ENCODE data around the gene MED13L.

Gene MED13L

DNA sequence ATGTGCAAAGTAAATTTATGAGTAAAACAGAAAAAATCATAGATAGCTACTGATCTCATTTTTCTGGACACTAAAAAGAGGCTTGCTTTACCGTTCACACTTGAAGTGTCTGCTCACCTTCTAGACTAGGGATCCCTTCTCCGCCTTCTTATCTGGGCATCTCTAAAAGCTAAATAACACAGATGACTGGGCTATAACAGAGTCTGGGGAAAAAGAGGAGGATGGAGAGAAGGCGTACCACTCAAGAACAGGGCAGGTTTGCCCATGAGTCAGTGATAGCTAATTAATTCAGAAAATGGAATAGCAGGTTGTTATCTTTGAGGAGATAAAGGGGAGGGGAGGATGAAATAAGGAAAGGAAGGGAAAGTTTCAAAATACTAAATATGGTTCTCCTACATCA is 185.3 kb downstream of the MED13L start:
- no peak for DNase-seq (ENCODE audit: low spot score)

DNA sequence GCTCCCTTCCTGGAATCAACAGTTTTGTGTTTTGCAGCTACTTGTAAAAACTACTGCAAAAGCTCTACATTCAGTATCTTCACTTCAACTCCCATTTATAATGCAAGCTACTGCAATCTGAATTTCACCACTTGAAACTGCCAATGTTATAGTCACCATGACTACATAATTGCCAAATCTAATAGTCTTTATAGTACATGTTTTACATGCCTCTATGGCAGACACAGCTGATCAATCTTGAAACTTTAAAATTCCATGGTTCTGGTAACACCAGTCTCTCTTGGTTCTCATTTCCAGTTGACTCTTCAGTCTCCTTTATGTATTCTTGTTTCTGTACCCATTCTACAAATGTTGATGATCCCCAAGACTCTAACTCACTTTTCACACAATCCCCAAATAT is 185.9 kb downstream of the MED13L start:
- peak; percentile 6 for DNase-seq (ENCODE audit: low spot score)

DNA sequence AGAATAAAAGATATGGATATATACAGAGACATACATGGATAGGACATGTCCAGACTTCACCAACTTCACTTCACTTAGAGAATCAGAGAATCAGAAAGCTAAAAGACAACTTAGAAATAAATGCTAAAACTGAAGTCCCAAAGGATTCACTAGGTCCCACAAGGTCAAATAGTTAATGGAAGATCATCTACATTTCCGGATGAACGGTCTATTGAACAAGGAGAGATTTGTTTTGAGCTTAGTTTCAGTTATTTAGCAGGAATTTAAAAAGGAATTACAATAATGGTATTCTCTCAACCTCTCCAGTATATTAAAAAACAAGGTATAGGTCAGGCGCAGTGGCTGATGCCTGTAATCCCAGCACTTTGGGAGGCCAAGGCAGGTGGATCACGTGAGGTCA is 187.0 kb downstream of the MED13L start:
- DNase-seq (ENCODE audit: low spot score), result no peak

DNA sequence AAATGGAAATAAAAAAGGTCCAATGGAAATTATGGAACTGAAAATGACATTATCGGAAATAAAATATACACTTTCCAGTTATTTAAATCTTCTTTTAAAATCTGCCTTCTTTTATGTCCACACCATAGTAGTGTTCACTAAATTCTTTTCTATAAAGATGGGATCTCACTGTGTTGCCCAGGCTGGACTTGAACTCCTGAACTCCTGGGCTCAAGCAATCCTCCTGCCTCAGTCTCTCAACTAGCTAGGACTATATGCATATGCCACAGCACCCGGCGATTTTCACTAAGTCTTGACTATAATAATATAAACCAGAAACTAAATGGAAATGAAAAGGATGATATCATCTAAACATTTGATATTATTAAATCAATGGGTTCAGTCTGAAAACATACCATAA is 188.4 kb downstream of the MED13L start:
- no peak for DNase-seq (ENCODE audit: low spot score)

DNA sequence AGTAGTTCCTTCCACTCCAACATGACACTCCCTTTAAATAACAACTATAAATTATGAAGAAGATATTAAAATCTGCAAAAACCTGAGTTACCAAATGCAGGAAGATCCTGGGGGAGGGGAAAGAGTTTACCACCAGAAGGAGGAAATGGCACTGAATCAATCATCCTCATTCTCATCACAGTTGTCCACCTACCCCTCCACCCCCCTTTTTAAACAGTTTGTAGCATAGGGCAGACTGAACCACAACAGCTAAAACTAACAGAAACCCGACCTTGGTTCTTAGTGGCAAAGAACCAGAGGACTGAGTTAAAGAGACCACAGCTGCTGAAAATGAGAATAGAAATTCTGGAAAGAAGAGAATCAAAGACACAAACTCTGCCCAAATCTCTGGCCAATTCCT is 189.5 kb downstream of the MED13L start:
- DNase-seq (ENCODE audit: low spot score), result no peak

DNA sequence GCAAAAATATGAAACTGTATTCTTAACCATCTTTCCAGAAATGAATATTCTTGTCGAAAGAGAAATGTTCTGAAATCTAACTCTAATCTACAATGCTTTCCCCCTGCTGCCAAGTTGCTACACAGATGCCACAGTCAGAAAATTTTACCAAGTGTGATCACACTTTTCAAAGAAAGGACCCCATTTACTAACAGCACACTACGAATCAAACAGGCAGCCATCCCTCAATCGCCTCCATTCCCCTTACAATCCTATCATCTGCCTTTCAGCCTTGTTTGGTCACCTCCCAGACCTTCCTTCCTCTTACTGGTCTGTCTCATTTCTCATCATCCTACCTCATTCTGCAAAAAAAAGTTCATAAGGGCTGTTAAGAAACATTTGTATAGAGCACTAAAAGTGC is 190.1 kb downstream of the MED13L start:
- DNase-seq (ENCODE audit: low spot score), result no peak

DNA sequence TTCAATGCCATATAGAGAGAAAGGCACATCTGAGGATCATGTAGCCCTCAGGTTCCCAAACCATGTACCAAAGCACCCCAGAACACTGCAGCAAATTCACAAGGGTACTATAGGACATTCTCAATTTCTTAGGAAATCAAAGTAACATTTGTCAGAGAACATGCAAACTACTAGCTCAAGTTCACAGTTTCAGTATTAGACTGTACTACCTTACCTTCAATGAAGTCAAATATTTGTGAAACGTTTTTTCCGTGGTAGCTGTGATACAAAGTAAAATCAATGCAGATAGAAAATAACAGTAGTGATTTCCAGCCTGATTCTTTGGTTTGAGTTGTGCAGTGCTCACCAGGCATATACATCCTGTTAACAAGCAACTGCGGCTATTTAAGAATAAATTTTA is 197.1 kb downstream of the MED13L start:
- DNase-seq (ENCODE audit: low spot score), result no peak

DNA sequence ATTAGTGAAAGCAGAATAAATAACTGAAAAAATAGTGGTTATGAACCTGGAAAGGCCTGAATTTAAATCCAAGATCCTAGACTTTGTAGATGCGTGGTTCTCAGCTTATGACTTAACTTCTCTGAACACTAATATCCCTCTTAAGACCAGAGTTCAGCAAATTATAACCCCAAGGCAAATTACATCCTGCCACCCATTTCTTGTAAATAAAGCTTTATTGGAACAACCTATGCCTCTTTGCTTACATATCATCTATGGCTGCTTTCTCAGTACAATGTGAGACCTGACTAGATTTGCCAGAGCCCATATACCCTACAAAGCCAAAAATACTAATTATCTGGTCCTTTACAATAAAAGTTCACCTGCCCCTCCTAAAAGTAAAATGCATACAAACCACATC is 199.1 kb downstream of the MED13L start:
- DNase-seq (ENCODE audit: low spot score), result no peak

DNA sequence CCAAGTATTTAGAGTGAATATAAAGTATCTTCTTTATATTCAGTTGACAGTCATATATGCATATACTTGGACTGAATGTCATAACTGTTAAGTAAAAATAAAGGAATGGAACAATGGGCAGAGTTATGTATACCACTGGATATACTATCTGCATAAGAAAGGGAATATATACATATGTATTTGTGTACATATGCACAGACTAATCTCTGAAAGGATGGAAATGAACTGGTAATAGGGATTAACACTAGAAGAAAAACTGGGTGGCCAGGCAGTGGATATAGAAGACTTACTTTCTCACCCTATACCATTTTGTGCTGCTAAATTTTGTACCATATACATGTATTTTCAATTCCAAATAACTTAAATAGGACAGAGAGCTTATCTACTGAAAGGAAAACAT is 200.1 kb downstream of the MED13L start:
- DNase-seq (ENCODE audit: low spot score), result no peak

DNA sequence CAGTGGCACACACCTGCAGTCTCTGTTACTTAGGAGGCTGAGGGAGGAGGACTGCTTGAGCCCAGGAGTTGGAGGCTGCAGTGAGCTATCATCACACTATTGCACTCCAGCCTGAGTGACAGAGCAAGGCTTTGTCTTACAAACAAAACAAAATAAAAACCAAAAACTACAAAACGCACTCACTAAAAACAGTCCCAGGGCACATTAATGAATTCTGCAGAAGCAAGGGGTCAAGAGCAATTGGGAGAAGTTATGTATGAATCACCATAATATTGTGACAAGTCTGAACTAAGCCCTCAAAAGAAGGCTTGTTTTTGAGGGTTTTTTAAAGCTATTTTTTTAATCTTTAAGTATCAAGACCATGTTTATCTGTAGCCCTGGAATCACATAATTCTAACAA is 201.1 kb downstream of the MED13L start:
- no peak for DNase-seq (ENCODE audit: low spot score)

DNA sequence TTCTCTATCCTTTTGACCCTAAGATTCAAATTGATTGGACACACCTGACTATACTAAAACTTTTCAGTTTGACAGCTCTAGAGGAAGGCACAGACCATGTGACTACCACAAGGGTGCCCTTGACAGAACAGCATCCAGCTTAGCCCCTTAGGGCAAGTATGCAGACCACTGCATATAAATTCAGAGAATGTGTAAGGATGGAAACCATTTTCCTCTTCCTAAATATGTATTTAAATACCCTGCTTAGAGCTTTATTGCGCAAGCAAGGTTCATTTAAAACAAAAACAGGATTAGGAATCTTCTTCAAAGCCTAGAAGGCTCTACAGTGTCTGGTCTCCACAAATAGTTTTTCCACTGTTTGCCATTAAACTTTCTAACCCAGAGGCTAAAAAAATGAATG is 202.8 kb downstream of the MED13L start:
- no peak for DNase-seq (ENCODE audit: low spot score)

DNA sequence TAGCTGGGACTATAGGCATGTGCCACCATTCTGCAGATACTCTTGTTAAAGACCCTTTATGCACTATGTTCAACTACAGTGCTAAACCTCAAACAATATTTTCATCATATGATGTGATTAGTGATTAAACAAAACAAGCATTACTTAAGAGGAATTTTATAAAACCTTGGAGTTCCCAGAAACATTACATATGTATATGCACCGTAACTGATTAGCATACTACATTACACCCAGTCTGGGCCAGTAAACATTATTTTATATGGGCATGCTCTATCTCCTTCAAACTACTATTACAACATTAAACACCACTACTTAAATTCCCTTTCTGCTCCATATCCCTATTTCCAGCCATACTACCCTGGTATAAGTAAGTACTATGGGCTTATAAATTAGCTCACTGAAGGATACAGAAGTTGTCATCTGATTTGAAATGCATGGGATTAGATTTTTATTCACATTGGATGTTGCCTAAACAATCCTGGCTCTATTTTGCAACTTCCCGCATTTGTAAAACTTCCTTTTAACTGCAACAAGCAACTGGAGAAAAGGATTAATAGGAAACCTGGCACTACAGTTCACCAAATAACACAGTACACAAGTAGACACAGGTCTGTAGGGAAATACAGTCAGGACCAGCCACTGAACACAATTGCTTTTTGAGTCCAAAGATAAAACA is 205.8 kb downstream of the MED13L start:
- no peak for DNase-seq (ENCODE audit: low spot score)

DNA sequence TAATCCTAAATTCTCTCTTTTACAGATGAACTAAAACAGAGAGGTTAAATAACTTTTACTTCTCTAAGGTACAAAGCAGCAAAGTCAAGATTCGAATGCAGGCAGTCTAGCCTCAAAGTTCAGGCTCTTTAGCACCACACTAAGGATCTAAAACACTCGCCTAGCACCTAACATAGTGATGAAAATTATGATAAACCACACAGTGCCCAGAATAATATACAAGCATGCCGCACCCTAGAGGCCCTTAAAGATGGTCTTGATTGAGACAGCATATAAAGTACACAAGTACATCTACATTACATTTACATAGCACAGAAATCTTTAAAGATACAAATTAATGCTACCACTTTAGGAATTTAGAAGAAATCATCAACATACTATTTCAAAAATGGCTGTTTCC is 207.0 kb downstream of the MED13L start:
- DNase-seq (ENCODE audit: low spot score), result no peak

DNA sequence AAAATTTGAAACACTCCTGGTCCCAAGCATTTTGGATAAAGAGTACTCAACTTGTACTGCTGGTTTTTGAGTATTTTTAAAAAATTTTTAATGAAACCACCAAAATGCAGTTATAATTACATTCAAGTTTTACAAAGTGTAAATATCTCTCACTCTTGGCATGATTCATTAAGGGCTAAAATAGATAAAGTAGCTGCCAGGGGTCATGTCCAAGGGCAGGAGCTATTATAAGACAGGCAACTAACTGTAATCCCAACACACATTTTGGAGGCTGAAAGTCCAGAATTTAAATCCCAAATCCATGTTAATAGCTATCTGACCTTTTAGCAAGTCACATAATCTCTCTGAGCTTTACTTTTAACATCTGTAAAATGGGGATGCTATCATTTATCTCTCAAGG is 207.6 kb downstream of the MED13L start:
- DNase-seq (ENCODE audit: low spot score), result no peak

DNA sequence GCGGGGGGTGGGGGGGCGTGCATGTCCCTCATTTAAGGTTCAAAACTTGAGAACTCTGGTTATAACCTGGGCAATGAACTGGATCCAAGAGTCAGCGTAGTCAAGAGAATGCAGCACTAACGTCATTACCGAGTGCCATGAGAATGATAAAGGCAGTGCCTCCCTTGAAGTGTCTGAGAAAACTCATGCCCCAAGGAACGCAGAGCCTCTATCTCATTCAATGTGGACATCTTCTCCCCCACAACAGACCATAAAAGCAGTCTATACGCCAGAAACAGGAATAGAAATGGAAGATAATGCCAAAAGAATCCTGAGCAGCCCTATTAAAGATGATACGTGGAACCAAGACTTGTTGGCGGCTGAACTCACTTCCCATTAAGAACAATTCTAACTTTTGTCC is 208.6 kb downstream of the MED13L start:
- DNase-seq (ENCODE audit: low spot score), result no peak

DNA sequence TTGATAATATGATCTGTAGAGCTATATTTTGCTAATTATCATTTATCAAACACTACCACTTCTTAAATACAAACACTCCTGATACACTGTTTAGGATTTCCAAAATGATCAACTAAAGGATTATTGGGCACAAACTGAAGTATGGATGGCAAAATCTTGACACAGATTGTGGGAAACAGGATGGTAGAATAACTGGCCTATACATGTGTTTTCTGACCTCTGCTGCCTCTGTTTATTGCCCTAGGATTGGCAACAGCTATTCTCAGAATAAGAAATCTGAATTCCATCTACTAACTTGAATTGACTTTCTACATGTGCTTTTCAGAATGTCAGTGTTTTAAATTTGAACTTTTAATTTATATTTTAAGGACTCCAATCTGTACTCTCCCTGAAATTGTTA is 209.1 kb downstream of the MED13L start:
- DNase-seq (ENCODE audit: low spot score), result no peak

DNA sequence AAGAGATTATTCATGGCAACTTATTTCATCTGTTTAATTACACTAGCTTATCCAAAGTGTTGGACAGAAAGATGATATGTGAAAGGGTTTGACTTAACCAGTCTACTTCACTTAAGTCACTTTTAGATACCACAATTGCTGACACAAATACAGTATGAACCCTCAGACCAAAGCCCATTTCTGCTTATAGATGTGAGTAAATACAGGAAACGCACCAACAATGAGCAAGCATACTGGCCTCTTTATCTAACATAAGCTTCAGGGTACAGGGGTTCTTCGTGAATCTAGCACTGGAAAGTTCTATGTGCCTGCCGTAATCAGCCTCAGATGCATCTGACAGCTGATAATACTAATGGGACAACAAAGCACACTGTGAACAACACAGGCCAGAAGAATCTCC is 209.6 kb downstream of the MED13L start:
- no peak for DNase-seq (ENCODE audit: low spot score)

DNA sequence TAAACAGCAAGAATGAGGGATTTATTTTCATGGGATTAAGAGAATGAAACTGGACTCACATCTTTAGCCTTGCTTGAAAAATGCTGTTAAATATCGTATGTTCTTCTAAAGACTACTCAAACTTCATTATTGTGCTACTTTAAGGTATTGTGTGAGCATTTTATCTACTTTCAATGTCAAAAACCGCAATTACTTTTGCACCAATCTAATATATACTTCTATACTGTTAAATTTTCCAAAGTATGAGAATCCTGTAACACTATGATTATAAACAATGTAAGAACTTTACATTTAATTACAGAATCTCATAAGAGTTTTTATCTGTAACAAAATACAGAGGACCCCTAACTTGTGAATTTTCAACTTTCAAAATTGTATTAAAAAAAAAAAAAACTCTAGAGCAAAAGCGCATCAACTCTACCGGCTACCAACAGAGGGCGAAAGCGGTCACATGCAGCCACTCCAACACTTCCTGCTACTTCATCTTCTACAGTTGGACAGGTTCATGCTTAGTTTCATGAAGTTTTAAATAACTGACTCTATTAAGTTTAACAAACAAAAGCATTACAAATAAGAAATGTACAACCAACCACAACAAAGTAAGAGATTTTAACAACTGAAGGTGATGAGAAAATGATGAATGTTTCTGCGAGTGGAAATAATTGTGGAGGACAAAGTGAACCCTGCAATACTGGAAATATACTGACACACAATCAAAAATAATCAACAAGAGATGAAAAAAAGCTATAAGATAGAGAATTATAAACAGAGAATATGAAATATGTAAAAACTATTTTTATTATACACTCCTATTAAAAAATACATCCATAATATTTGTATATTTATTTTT is 210.9 kb downstream of the MED13L start:
- DNase-seq (ENCODE audit: low spot score), result peak; percentile 36

DNA sequence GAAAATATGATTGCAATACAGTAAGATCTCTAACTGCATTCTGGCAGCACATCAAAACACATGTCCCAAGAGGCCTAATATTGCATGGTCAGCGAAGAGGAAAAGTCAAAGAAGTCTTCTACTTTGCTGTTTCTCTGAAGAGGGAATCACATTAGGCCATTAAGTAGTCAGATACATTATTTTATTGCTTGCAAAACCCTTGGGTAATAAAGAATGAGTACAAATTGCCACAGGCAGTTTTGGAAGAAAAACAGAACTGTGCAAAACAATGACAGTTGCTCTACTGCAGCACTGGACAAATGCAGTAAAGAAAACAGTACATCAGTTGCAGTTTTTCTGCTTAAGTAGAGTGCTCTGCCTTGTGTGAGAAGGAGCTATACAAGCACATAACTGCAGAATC is 211.9 kb downstream of the MED13L start:
- no peak for DNase-seq (ENCODE audit: low spot score)

DNA sequence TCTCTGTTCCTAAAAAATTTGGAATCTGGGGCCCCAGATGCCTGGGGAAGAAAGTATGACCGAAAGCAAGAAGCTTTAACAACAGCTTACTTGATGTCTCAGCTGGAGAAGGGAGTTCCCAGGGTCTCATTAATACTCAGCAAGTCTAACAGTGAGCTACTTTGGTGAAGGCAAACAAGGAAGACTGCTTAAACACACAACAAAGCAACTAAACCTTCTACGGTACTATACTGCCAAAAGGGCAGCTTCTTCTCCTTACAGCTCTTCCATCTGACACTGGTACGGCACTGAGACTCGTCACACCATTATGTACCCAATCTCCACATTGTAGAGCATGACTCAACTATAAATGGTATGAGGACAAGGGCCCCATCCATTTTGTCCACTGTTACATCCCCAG is 213.0 kb downstream of the MED13L start:
- no peak for DNase-seq (ENCODE audit: low spot score)

DNA sequence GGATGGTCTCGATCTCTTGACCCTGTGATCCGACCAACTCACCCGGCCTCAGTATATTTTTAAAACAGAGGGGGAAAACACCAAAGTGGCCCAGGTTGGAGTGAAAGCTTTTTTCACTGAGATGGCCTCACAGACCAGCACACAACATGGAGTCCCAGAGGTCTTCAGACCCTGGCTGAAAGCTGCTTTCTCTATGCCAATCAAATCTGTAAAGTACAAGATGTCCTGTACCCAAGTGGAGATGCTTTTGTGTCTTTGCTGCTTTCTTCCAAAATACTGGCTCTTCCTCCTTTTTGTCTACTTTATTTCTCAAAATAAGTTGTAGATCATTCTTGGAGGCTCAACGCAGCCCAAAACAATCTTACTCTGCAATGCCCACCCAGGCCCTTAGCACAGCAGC is 214.8 kb downstream of the MED13L start:
- no peak for DNase-seq (ENCODE audit: low spot score)

DNA sequence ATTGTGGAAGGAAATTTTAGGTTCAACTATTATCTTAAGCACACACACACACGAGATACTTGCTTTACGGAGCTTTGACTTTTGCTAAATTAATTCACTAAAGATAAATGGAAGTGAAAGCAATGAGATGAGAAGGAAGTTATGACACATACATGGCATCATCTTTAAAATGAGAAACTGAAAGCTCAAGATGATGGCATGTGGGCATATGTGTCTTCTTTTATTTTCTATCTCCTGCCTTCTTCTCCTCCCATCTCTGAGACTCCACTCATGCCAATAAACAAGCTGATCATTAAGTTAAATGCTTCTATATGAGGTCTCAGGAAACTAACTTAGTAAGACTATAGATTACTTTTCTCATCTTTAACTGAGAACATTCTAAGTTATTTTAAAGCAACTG is 216.7 kb downstream of the MED13L start:
- no peak for DNase-seq (ENCODE audit: low spot score)

DNA sequence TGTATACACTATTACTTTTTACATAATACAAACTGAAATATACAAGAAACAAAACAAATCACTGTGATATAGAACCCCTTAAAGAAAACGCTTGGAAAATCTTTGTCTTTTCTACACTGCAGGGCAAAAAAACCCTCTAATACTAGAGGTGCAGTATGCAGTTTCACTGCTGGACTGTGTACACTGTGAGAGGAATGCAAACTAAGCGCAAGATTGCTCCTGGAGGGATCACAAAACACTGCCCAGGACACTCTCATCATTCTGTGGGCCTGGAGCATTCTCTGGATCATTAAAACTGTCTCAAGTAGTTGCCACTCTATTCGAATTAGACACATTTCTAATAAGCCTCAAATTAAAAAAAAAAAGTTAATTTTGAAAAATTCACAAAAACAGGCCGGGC is 217.6 kb downstream of the MED13L start:
- DNase-seq (ENCODE audit: low spot score), result no peak
